Activated CD4-positive, alpha-beta T cell treated with anti-CD3 and anti-CD28 coated beads, Interleukin-2, Interleukin-4, amounts not matched to agents 100 ng/mL and 50 ng/mL, durations not matched to agents 16 hours and 8 hours (primary cell): ENCODE data around the gene BICRAL.
A peak's percentile ranks its signal among the peaks of the same experiment; 100 is the strongest.

Source experiments
- DNase-seq: peaks from one replicate; pipeline ENCODE4 v3.0.0-alpha.2; 2020; ENCODE audit warnings: low spot score

The BICRAL gene

GRCh38 chr6:42762950-42763349 lies 18.9 kb upstream of the BICRAL start:
- no peak for DNase-seq

- DNase-seq: no peak
Measured at GRCh38 chr6:42764911-42765648, 16.8 kb upstream of the BICRAL start.

- no peak for DNase-seq
Measured at GRCh38 chr6:42766163-42766670, 15.6 kb upstream of the BICRAL start.

GRCh38 chr6:42769051-42769450 lies 12.8 kb upstream of the BICRAL start:
- no peak for DNase-seq

- no peak for DNase-seq
Measured at GRCh38 chr6:42769836-42770235, 12.0 kb upstream of the BICRAL start.

GRCh38 chr6:42771741-42772100 lies 10.1 kb upstream of the BICRAL start:
- peak; percentile 33 for DNase-seq

- DNase-seq: peak; percentile 39
Measured at GRCh38 chr6:42774201-42774600, 7.7 kb upstream of the BICRAL start.

- DNase-seq: peak; percentile 63
Measured at GRCh38 chr6:42774821-42775487, 6.9 kb upstream of the BICRAL start.

GRCh38 chr6:42777126-42777822 lies 4.6 kb upstream of the BICRAL start:
- peak; percentile 33 for DNase-seq

GRCh38 chr6:42778122-42778521 lies 3.7 kb upstream of the BICRAL start:
- DNase-seq: no peak

GRCh38 chr6:42779521-42779920 lies 2.3 kb upstream of the BICRAL start:
- DNase-seq: no peak

- DNase-seq: no peak
Measured at GRCh38 chr6:42781546-42781795, 381 bp upstream of the BICRAL start.

- DNase-seq: peak; percentile 69
Measured at GRCh38 chr6:42782689-42783176, 881 bp downstream of the BICRAL start.

- peak; percentile 61 for DNase-seq
Measured at GRCh38 chr6:42783177-42783875, 1.5 kb downstream of the BICRAL start.

- no peak for DNase-seq
Measured at GRCh38 chr6:42783876-42784642, 2.2 kb downstream of the BICRAL start.

- no peak for DNase-seq
Measured at GRCh38 chr6:42784717-42785498, 3.1 kb downstream of the BICRAL start.

GRCh38 chr6:42786525-42786985 lies 4.7 kb downstream of the BICRAL start:
- DNase-seq: no peak

GRCh38 chr6:42787063-42787472 lies 5.2 kb downstream of the BICRAL start:
- DNase-seq: no peak

- no peak for DNase-seq
Measured at GRCh38 chr6:42788671-42789070, 6.8 kb downstream of the BICRAL start.

- DNase-seq: no peak
Measured at GRCh38 chr6:42790549-42791181, 8.8 kb downstream of the BICRAL start.
